Measurements from ENCODE around the gene PDZD2. TPM values are rescaled to one million over a fixed set of nuclear protein-coding genes. Genes with fewer than 3 reads are reported as not detected.

The PDZD2 gene
- total RNA-seq, 1 donor from 2014 or later, result 0.38 TPM

- no peak overlapping the region for H3K27ac Mint-ChIP-seq
- H3K27me3 Mint-ChIP-seq, result no peaks in the 10 kb centered on the region
- ChIA-PET POLR2A (no interaction called here), CTCF (no interaction called here)
- H3K4me1 Mint-ChIP-seq, result no peaks in the 10 kb centered on the region
- no peak for TF ChIP-seq CTCF (IDR thresholded peaks at IDR 0.05)
- H3K4me3 Mint-ChIP-seq, result no peak overlapping the region
- intact Hi-C loops (cut with micrococcal nuclease), result no loop called here
- H3K36me3 Mint-ChIP-seq (ENCODE audit: low read depth), result no peaks in the 10 kb centered on the region
- ATAC-seq (ENCODE audit: low read depth) (no peak), DNase-seq (no peak)
- no peaks in the 10 kb centered on the region for H3K9me3 Mint-ChIP-seq
These were observed 59.7 kb downstream of the PDZD2 start for GRCh38 chr5:31698673-31699072.

- Mint-ChIP-seq H3K9me3 (no peaks in the 10 kb centered on the region), H3K27me3 (peaks cover 3% of the 10 kb centered on the region), H3K4me3 (no peak overlapping the region), H3K27ac (no peak overlapping the region), H3K4me1 (no peaks in the 10 kb centered on the region), H3K36me3 (ENCODE audit: low read depth) (no peaks in the 10 kb centered on the region)
- intact Hi-C loops (cut with micrococcal nuclease), result no loop called here
- no peak for ATAC-seq (ENCODE audit: low read depth)
- DNase-seq, result no peak
- CTCF ChIA-PET, result no interaction called here
- TF ChIP-seq CTCF (IDR thresholded peaks at IDR 0.05), result no peak
- POLR2A ChIA-PET, result no interaction called here
These were observed 62.8 kb downstream of the PDZD2 start for GRCh38 chr5:31701642-31702299.

DNA sequence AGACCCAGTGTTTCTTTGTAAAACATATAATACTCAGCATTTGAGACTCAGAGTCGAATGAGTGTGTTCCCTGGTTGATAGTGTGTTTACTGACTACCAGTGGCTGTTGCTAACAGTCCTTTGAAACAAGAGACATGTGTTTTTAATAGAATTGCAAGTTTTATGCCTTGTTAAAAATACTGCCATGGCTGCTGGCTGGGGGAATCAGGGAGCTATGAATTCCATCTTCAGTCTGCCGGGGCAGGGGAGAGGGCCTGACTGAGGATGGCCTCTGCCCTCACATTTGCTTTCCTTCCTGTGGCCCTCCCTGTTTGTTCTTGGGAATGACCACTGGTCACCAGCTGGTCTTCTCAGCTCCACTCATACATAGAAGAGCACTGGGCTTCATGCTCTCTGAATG is 63.8 kb downstream of the PDZD2 start:
- POLR2A ChIA-PET, result no interaction called here
- Mint-ChIP-seq H3K4me1 (no peaks in the 10 kb centered on the region), H3K27ac (no peak overlapping the region), H3K4me3 (no peak overlapping the region), H3K27me3 (peaks cover 3% of the 10 kb centered on the region), H3K36me3 (ENCODE audit: low read depth) (no peaks in the 10 kb centered on the region), H3K9me3 (no peaks in the 10 kb centered on the region)
- CTCF ChIA-PET, result no interaction called here
- no peak for TF ChIP-seq CTCF (IDR thresholded peaks at IDR 0.05)
- ATAC-seq (ENCODE audit: low read depth), result no peak
- intact Hi-C loops (cut with micrococcal nuclease), result no loop called here
- no peak for DNase-seq

GRCh38 chr5:31703757-31704156 is 64.8 kb downstream of the PDZD2 start:
- DNase-seq (no peak), ATAC-seq (ENCODE audit: low read depth) (no peak)
- TF ChIP-seq CTCF (IDR thresholded peaks at IDR 0.05), result no peak
- Mint-ChIP-seq H3K4me3 (no peak overlapping the region), H3K4me1 (no peaks in the 10 kb centered on the region), H3K27me3 (peaks cover 3% of the 10 kb centered on the region), H3K36me3 (ENCODE audit: low read depth) (no peaks in the 10 kb centered on the region), H3K27ac (no peak overlapping the region), H3K9me3 (no peaks in the 10 kb centered on the region)
- intact Hi-C loops (cut with micrococcal nuclease), result no loop called here
- CTCF ChIA-PET, result no interaction called here
- POLR2A ChIA-PET, result no interaction called here

GRCh38 chr5:31706186-31706585 is 67.3 kb downstream of the PDZD2 start:
- CTCF ChIA-PET, result no interaction called here
- POLR2A ChIA-PET, result no interaction called here
- H3K9me3 Mint-ChIP-seq, result no peaks in the 10 kb centered on the region
- H3K4me1 Mint-ChIP-seq, result no peaks in the 10 kb centered on the region
- no peak for DNase-seq
- H3K27ac Mint-ChIP-seq, result no peak overlapping the region
- no peak for TF ChIP-seq CTCF (IDR thresholded peaks at IDR 0.05)
- intact Hi-C loops (cut with micrococcal nuclease), result no loop called here
- no peaks in the 10 kb centered on the region for H3K36me3 Mint-ChIP-seq (ENCODE audit: low read depth)
- ATAC-seq (ENCODE audit: low read depth), result no peak
- peaks cover 3% of the 10 kb centered on the region for H3K27me3 Mint-ChIP-seq
- no peak overlapping the region for H3K4me3 Mint-ChIP-seq

Data from activated B cell treated with CpG ODN at 0.5 μM for 24 hours (primary cell).